ENCODE data around the gene GJD4. TPM values are rescaled to one million over a fixed set of nuclear protein-coding genes. Genes with fewer than 3 reads are reported as not detected.

The GJD4 gene
- total and polyA plus RNA-seq, 12 donors, result 0.03 TPM; not detected in 11

GRCh38 chr10:35574924-35575352 lies 30.2 kb upstream of the GJD4 start:
- no peaks in the 10 kb centered on the region for H3K9me3 ChIP-seq
- peaks cover 0 to 62% (median 1%) of the 10 kb centered on the region in 9 donors for H3K36me3 ChIP-seq
- no peak overlapping the region for H3K27ac ChIP-seq
- WGBS, 2 donors, result 83% methylated on average over 9 of the region's 9 CpGs
- no peak overlapping the region for H3K4me3 ChIP-seq
- intact Hi-C loops (cut with DNase I), result loop anchor here in 1 of 10 donors (10.0 kb wide), 1 partner anchor 460 kb away; no protein-coding TSS in a partner anchor
- TF ChIP-seq CTCF (IDR thresholded peaks at IDR 0.05), result peak in 1 of 9 donors; percentile 16
- no peak for ATAC-seq
- DNase-seq, result no peak
- H3K4me1 ChIP-seq, result peaks cover 0 to 17% (median 11%) of the 10 kb centered on the region in 9 donors
- H3K27me3 ChIP-seq, result no peaks in the 10 kb centered on the region

GRCh38 chr10:35575640-35576039 lies 29.5 kb upstream of the GJD4 start:
- H3K36me3 ChIP-seq, result peaks cover 0 to 55% (median 0%) of the 10 kb centered on the region in 9 donors
- no peak for TF ChIP-seq CTCF (IDR thresholded peaks at IDR 0.05)
- intact Hi-C loops (cut with DNase I), result loop anchor here in 1 of 10 donors (10.0 kb wide), 1 partner anchor 461 kb away; no protein-coding TSS in a partner anchor
- WGBS, 2 donors, result 95 to 97% methylated on average over 9 of the region's 9 CpGs
- peaks cover 0 to 1% (median 0%) of the 10 kb centered on the region in 7 donors for H3K27me3 ChIP-seq
- no peak for ATAC-seq
- H3K9me3 ChIP-seq, result no peaks in the 10 kb centered on the region
- H3K4me1 ChIP-seq, result peaks cover 0 to 15% (median 11%) of the 10 kb centered on the region in 9 donors
- no peak overlapping the region for H3K4me3 ChIP-seq
- DNase-seq, result no peak
- H3K27ac ChIP-seq, result no peak overlapping the region

GRCh38 chr10:35576730-35577129 lies 28.4 kb upstream of the GJD4 start:
- intact Hi-C loops (cut with DNase I), result loop anchor here in 1 of 10 donors (10.0 kb wide), 1 partner anchor 462 kb away; no protein-coding TSS in a partner anchor
- Histone ChIP-seq H3K27me3 (peaks cover 0 to 5% (median 0%) of the 10 kb centered on the region in 7 donors), H3K27ac (no peak overlapping the region), H3K4me1 (peaks cover 0 to 15% (median 11%) of the 10 kb centered on the region in 9 donors), H3K36me3 (peaks cover 0 to 45% (median 0%) of the 10 kb centered on the region in 9 donors), H3K4me3 (no peak overlapping the region), H3K9me3 (no peaks in the 10 kb centered on the region)
- WGBS, 2 donors, result 97 to 99% methylated on average over 3 of the region's 3 CpGs
- ATAC-seq (no peak), DNase-seq (no peak)
- TF ChIP-seq CTCF (IDR thresholded peaks at IDR 0.05), result no peak

- intact Hi-C loops (cut with DNase I), result loop anchor here in 1 of 10 donors (10.0 kb wide), 1 partner anchor 463 kb away; no protein-coding TSS in a partner anchor
- ATAC-seq (peak in 2 of 8 donors; percentile 44 to 50), DNase-seq (no peak)
- Histone ChIP-seq H3K36me3 (peaks cover 0 to 31% (median 0%) of the 10 kb centered on the region in 9 donors), H3K4me1 (peaks cover 0 to 15% (median 11%) of the 10 kb centered on the region in 9 donors), H3K9me3 (no peaks in the 10 kb centered on the region), H3K4me3 (no peak overlapping the region), H3K27me3 (peaks cover 0 to 5% (median 0%) of the 10 kb centered on the region in 7 donors), H3K27ac (no peak overlapping the region)
- no peak for TF ChIP-seq CTCF (IDR thresholded peaks at IDR 0.05)
- WGBS, 2 donors, result 45 to 46% methylated on average over 7 of the region's 7 CpGs
Measured at GRCh38 chr10:35577926-35578617, 27.1 kb upstream of the GJD4 start.
